Measurements from ENCODE around the gene COL6A2. TPM values are rescaled to one million over a fixed set of nuclear protein-coding genes. Genes with fewer than 3 reads are reported as not detected.

COL6A2 gene
- total RNA-seq, 1 donor from 2014 or later: 120 TPM

DNA sequence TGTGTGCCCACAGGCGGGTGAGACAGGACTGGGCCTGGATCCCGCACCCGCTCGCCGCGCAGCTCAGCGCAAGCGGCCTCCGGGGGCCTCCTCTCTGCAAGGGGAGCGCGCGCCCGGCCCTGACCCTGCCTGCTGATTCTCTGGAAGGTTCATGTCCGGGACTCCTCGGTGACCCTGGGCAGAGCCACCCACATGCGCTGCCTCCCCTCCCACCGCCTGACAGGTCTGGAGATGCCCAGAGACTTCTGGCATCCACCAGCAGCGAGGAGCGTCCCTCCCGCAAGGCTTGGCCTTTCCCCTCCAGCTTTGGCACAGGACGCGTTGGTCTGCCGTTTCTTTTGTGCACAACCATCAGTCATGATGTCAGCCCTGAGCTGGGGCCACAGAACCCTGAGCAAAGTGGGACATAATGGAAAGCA lies 42.0 kb upstream of the COL6A2 start:
- Mint-ChIP-seq H3K27me3 (ENCODE audit: low read depth, unreplicated experiment) (peaks cover 6% of the 10 kb centered on the region), H3K4me3 (ENCODE audit: unreplicated experiment) (no peak overlapping the region), H3K36me3 (ENCODE audit: low read depth, unreplicated experiment) (peaks cover 3% of the 10 kb centered on the region), H3K4me1 (ENCODE audit: low read depth, unreplicated experiment) (peaks cover 18% of the 10 kb centered on the region), H3K27ac (ENCODE audit: unreplicated experiment) (no peak overlapping the region), H3K9me3 (ENCODE audit: unreplicated experiment) (peaks cover 8% of the 10 kb centered on the region)
- H4K20me1 ChIP-seq (ENCODE audit: insufficient read depth, low read length): no peaks in the 10 kb centered on the region
- no peak overlapping the region for H2AFZ ChIP-seq (ENCODE audit: low read depth, low read length)
- peaks cover 5% of the 10 kb centered on the region for H3K79me2 ChIP-seq (ENCODE audit: insufficient read depth, low read length)
- H3K27me3 ChIP-seq (ENCODE audit: insufficient read depth, low read length): no peaks in the 10 kb centered on the region
- peaks cover 50% of the 10 kb centered on the region for H3K4me1 ChIP-seq (ENCODE audit: insufficient read depth, low read length)
- peak overlapping the region; percentile 78 for H3K9ac ChIP-seq (ENCODE audit: low read length)
- DNase-seq (ENCODE audit: low read depth) (peak; percentile 49), FAIRE-seq (no peak)
- no peaks in the 10 kb centered on the region for H3K36me3 ChIP-seq (ENCODE audit: insufficient read depth, low read length)
- TF ChIP-seq, protein P1, sequence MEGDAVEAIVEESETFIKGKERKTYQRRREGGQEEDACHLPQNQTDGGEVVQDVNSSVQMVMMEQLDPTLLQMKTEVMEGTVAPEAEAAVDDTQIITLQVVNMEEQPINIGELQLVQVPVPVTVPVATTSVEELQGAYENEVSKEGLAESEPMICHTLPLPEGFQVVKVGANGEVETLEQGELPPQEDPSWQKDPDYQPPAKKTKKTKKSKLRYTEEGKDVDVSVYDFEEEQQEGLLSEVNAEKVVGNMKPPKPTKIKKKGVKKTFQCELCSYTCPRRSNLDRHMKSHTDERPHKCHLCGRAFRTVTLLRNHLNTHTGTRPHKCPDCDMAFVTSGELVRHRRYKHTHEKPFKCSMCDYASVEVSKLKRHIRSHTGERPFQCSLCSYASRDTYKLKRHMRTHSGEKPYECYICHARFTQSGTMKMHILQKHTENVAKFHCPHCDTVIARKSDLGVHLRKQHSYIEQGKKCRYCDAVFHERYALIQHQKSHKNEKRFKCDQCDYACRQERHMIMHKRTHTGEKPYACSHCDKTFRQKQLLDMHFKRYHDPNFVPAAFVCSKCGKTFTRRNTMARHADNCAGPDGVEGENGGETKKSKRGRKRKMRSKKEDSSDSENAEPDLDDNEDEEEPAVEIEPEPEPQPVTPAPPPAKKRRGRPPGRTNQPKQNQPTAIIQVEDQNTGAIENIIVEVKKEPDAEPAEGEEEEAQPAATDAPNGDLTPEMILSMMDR (IDR thresholded peaks at IDR 0.05; ENCODE audit: insufficient read depth, low read depth, low read length): no peak
- no peak for TF ChIP-seq EZH2 (IDR thresholded peaks at IDR 0.05; ENCODE audit: insufficient read depth, low read length)
- peak overlapping the region; percentile 90 for H3K27ac ChIP-seq (ENCODE audit: low read depth, low read length)
- no peak overlapping the region for H3K4me3 ChIP-seq (ENCODE audit: insufficient read depth, low read depth, low read length)
- H3K4me2 ChIP-seq (ENCODE audit: low read length): peak overlapping the region; percentile 54
- peaks cover 8% of the 10 kb centered on the region for H3K9me3 ChIP-seq (ENCODE audit: insufficient read depth, low read depth, low read length)

DNA sequence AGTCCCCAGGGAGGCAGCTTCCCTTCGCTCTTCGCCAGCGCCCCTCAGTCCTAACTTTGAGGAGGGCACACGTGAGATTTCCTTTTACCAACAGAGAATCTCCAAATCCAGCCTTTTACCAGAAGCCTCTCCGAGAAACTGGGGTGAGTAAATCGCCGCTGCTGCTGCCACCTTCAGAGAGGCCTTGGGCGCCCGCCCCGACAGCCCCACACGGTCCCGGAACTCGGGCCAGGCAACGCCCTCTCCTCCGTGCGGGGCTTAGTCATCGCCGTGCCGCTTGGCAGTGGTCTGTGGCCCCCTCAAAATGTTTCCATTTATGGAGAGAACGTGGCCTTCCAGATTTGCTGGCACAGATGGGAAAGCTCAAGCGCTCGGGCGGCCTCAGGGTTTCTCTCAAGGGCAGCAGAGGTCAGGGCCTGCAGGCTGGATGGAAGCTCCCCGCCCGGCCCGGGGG lies 41.4 kb upstream of the COL6A2 start:
- Mint-ChIP-seq H3K27ac (ENCODE audit: unreplicated experiment) (no peak overlapping the region), H3K4me3 (ENCODE audit: unreplicated experiment) (no peak overlapping the region), H3K9me3 (ENCODE audit: unreplicated experiment) (peaks cover 8% of the 10 kb centered on the region), H3K27me3 (ENCODE audit: low read depth, unreplicated experiment) (peaks cover 6% of the 10 kb centered on the region), H3K4me1 (ENCODE audit: low read depth, unreplicated experiment) (peaks cover 21% of the 10 kb centered on the region), H3K36me3 (ENCODE audit: low read depth, unreplicated experiment) (peaks cover 3% of the 10 kb centered on the region)
- no peaks in the 10 kb centered on the region for H3K27me3 ChIP-seq (ENCODE audit: insufficient read depth, low read length)
- H4K20me1 ChIP-seq (ENCODE audit: insufficient read depth, low read length): no peaks in the 10 kb centered on the region
- peaks cover 56% of the 10 kb centered on the region for H3K4me1 ChIP-seq (ENCODE audit: insufficient read depth, low read length)
- peak overlapping the region; percentile 44 for H2AFZ ChIP-seq (ENCODE audit: low read depth, low read length)
- DNase-seq (ENCODE audit: low read depth): peak; percentile 87
- no peaks in the 10 kb centered on the region for H3K36me3 ChIP-seq (ENCODE audit: insufficient read depth, low read length)
- no peak for FAIRE-seq
- H3K9me3 ChIP-seq (ENCODE audit: insufficient read depth, low read depth, low read length): peaks cover 8% of the 10 kb centered on the region
- peak overlapping the region; percentile 78 for H3K9ac ChIP-seq (ENCODE audit: low read length)
- TF ChIP-seq, protein P1 (IDR thresholded peaks at IDR 0.05; ENCODE audit: insufficient read depth, low read depth, low read length): no peak
- TF ChIP-seq EZH2 (IDR thresholded peaks at IDR 0.05; ENCODE audit: insufficient read depth, low read length): no peak
- peaks cover 5% of the 10 kb centered on the region for H3K79me2 ChIP-seq (ENCODE audit: insufficient read depth, low read length)
- no peak overlapping the region for H3K4me3 ChIP-seq (ENCODE audit: insufficient read depth, low read depth, low read length)
- H3K4me2 ChIP-seq (ENCODE audit: low read length): peak overlapping the region; percentile 54
- H3K27ac ChIP-seq (ENCODE audit: low read depth, low read length): peak overlapping the region; percentile 90

DNA sequence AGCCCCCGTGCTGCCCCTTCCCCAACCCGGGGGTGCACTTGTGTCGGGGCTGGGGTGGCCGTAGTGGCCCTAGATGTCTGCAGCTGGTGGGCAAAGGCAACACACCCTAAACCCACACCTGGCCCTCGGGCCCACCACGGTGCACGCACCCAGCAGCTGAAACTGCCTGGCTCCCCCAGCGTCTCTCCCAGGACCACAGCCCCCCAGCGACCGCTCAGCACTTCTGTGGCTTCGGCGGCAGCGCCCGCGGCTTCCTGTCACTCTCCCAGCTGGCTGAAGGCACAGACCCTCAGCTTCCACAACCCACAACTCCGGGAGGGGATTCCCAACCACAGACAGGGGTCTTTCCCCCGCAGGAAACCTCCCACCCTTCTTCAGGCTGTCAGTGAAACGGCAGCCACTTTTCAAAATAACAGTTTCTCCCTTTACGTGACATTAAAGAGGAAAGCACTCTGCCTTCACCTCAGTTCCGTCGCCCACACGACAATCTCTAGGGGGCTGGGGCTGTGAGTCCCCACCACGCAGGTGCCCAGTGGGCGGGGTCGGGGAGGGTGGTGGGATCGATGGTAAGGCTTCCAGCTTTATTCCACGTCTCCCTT lies 40.7 kb upstream of the COL6A2 start:
- Histone ChIP-seq H3K79me2 (ENCODE audit: insufficient read depth, low read length) (peaks cover 5% of the 10 kb centered on the region), H3K4me3 (ENCODE audit: insufficient read depth, low read depth, low read length) (no peak overlapping the region), H3K4me2 (ENCODE audit: low read length) (peak overlapping the region; percentile 54), H4K20me1 (ENCODE audit: insufficient read depth, low read length) (no peaks in the 10 kb centered on the region), H3K36me3 (ENCODE audit: insufficient read depth, low read length) (no peaks in the 10 kb centered on the region), H2AFZ (ENCODE audit: low read depth, low read length) (no peak overlapping the region), H3K4me1 (ENCODE audit: insufficient read depth, low read length) (peaks cover 57% of the 10 kb centered on the region), H3K9ac (ENCODE audit: low read length) (peak overlapping the region; percentile 78), H3K9me3 (ENCODE audit: insufficient read depth, low read depth, low read length) (peaks cover 5% of the 10 kb centered on the region), H3K27me3 (ENCODE audit: insufficient read depth, low read length) (no peaks in the 10 kb centered on the region), H3K27ac (ENCODE audit: low read depth, low read length) (peak overlapping the region; percentile 90)
- TF ChIP-seq, protein P1 (IDR thresholded peaks at IDR 0.05; ENCODE audit: insufficient read depth, low read depth, low read length): no peak
- no peak for TF ChIP-seq EZH2 (IDR thresholded peaks at IDR 0.05; ENCODE audit: insufficient read depth, low read length)
- H3K4me3 Mint-ChIP-seq (ENCODE audit: unreplicated experiment): no peak overlapping the region
- H3K4me1 Mint-ChIP-seq (ENCODE audit: low read depth, unreplicated experiment): peaks cover 21% of the 10 kb centered on the region
- H3K27ac Mint-ChIP-seq (ENCODE audit: unreplicated experiment): no peak overlapping the region
- peaks cover 3% of the 10 kb centered on the region for H3K36me3 Mint-ChIP-seq (ENCODE audit: low read depth, unreplicated experiment)
- FAIRE-seq (no peak), DNase-seq (ENCODE audit: low read depth) (no peak)
- H3K27me3 Mint-ChIP-seq (ENCODE audit: low read depth, unreplicated experiment): peaks cover 6% of the 10 kb centered on the region
- peaks cover 9% of the 10 kb centered on the region for H3K9me3 Mint-ChIP-seq (ENCODE audit: unreplicated experiment)

All from astrocyte (in vitro differentiated cells and primary cell).